K562 (cell line): Measurements from ENCODE around the gene DNALI1. TPM values are rescaled to one million over a fixed set of nuclear protein-coding genes. Genes with fewer than 3 reads are reported as not detected.

Source experiments
- CBX2 ChIP-seq: fragments of 200-600 bp; sonication (generic); IDR thresholded peaks from one replicate; pipeline ENCODE4 v1.6.1; 2012; ENCODE audit warnings: mild to moderate bottlenecking, low read length, inconsistent platforms; ENCODE audit not compliant: insufficient read depth, poor library complexity, severe bottlenecking
- CC2D1A ChIP-seq: fragments of 450-650 bp; IDR thresholded peaks from 2 replicates; pipeline ENCODE4 v1.6.1; 2017; ENCODE audit warnings: mild to moderate bottlenecking
- DPF2 ChIP-seq: fragments of 450-650 bp; IDR thresholded peaks from 2 replicates; pipeline ENCODE4 v1.6.1; 2016
- E2F8 ChIP-seq: fragments of 450-650 bp; IDR thresholded peaks from 2 replicates; pipeline ENCODE4 v1.7.1; 2018; ENCODE audit warnings: mild to moderate bottlenecking, low read depth; ENCODE audit not compliant: partially characterized antibody
- FOXK1 ChIP-seq: sonication (generic); formaldehyde crosslinking; IDR thresholded peaks from 2 replicates; pipeline ENCODE4 v1.8.0; 2022; ENCODE audit warnings: missing genetic modification reagents, mild to moderate bottlenecking, borderline replicate concordance
- FOXM1 ChIP-seq, 2 experiments: fragments of 450-650 bp in 1 of 2; sonication (generic) in 1 of 2; formaldehyde crosslinking in 1 of 2; IDR thresholded peaks; 2 replicates each; pipeline versions ENCODE4 v1.6.1 to v1.9.0; 2017 to 2022; ENCODE audit warnings: low read depth in 2 of 2, mild to moderate bottlenecking in 2 of 2, missing genetic modification reagents in 1 of 2, moderate library complexity in 1 of 2
- GATAD2A ChIP-seq: fragments of 450-650 bp; IDR thresholded peaks from 2 replicates; pipeline ENCODE4 v1.6.1; 2017
- KDM4B ChIP-seq, 2 experiments: fragments of 450-650 bp in 1 of 2; sonication (generic) in 1 of 2; IDR thresholded peaks; 2 replicates each; pipeline ENCODE4 v1.6.1; 2016 to 2017; ENCODE audit warnings: borderline replicate concordance in 2 of 2, antibody characterized with exemption in 1 of 2, low read depth in 1 of 2, mild to moderate bottlenecking in 1 of 2
- MITF ChIP-seq: IDR thresholded peaks from 2 replicates; pipeline ENCODE4 v1.6.1; 2014; ENCODE audit warnings: antibody characterized with exemption
- NR2C2 ChIP-seq, 2 experiments: fragments of 200-800 bp in 1 of 2; sonication (Bioruptor generic) in 1 of 2; sonication (generic) in 1 of 2; formaldehyde crosslinking in 1 of 2; IDR thresholded peaks; 2 replicates each; pipeline versions ENCODE4 v1.6.1 to v1.8.0; 2016 to 2022; ENCODE audit warnings: mild to moderate bottlenecking in 1 of 2, missing compliant biosample characterization in 1 of 2, missing genetic modification characterization in 1 of 2, missing genetic modification reagents in 1 of 2
- PYGO2 ChIP-seq: fragments of 450-650 bp; IDR thresholded peaks from 2 replicates; pipeline ENCODE4 v1.6.1; 2016; ENCODE audit warnings: mild to moderate bottlenecking, missing genetic modification characterization, moderate library complexity, missing compliant biosample characterization
- RFX5 ChIP-seq: IDR thresholded peaks from 2 replicates; pipeline ENCODE4 v1.6.1; 2011; ENCODE audit warnings: low read depth, mild to moderate bottlenecking, improper control_type of control experiment, low read length
- SIN3B ChIP-seq: fragments of 450-650 bp; IDR thresholded peaks from 2 replicates; pipeline ENCODE4 v1.6.1; 2017; ENCODE audit warnings: low read depth, mild to moderate bottlenecking, moderate library complexity
- SP1 ChIP-seq: sonication (generic); formaldehyde crosslinking; IDR thresholded peaks from 2 replicates; pipeline ENCODE4 v1.8.1; 2022; ENCODE audit warnings: mild to moderate bottlenecking, missing genetic modification reagents
- SUPT5H ChIP-seq: fragments of 450-650 bp; IDR thresholded peaks from 2 replicates; pipeline ENCODE4 v1.6.1; 2016
- TOE1 ChIP-seq, 2 experiments: fragments of 450-650 bp in 1 of 2; sonication (generic) in 1 of 2; formaldehyde crosslinking in 1 of 2; IDR thresholded peaks; 2 replicates each; pipeline versions ENCODE4 v1.7.1 to v1.8.0; 2016 to 2022; ENCODE audit warnings: borderline replicate concordance in 2 of 2, mild to moderate bottlenecking in 2 of 2, antibody characterized with exemption in 1 of 2, inconsistent platforms in 1 of 2, low read depth in 1 of 2, missing genetic modification reagents in 1 of 2, moderate library complexity in 1 of 2
- ZBTB8A ChIP-seq: fragments of 450-650 bp; IDR thresholded peaks from 2 replicates; pipeline ENCODE4 v1.6.1; 2018; ENCODE audit warnings: mild to moderate bottlenecking, moderate library complexity; ENCODE audit not compliant: partially characterized antibody
- ZHX1 ChIP-seq: fragments of 150-350 bp; conservative IDR thresholded peaks from 2 replicates; pipeline ENCODE4 v1.6.1; 2014; ENCODE audit warnings: low read length
- ZNF121 ChIP-seq: sonication (generic); formaldehyde crosslinking; conservative IDR thresholded peaks from 2 replicates; pipeline ENCODE4 v1.8.0; 2022; ENCODE audit warnings: missing genetic modification reagents
- ZNF165 ChIP-seq: fragments of 250-450 bp; sonication (Bioruptor Pico); IDR thresholded peaks from 2 replicates; pipeline ENCODE4 v1.4.0; 2020; ENCODE audit warnings: borderline replicate concordance
- polyA plus RNA-seq, 8 experiments: library from polyadenylated mRNA; depleted of rRNA in 4 of 8; stranded (reverse) in 5 of 8; unstranded in 3 of 8; fragments of >200 nt; fragmentation: Nextera tagmentation in 2 of 8; fragmentation: Illumina TruSeq in 1 of 8; extraction: Ambion mirVana in 2 of 8; extraction: Trizol in 1 of 8; gene quantifications; 2 replicates each; pipeline versions ENCODE4 v1.2.1 to v1.2.3, GENCODE V29; 2011 to 2014; ENCODE audit warnings: inconsistent platforms in 1 of 8, missing spikeins in 1 of 8
- total RNA-seq, 7 experiments: library from RNA; depleted of rRNA in 6 of 7; stranded (reverse); fragments of >200 nt in 6 of 7; fragmentation: Illumina TruSeq in 2 of 7; extraction: Trizol in 2 of 7; gene quantifications; 2 replicates each; pipeline versions ENCODE4 v1.2.1 to v1.2.3, GENCODE V29; 2011 to 2021; ENCODE audit warnings: low replicate concordance in 1 of 7

Gene DNALI1
- total and polyA plus RNA-seq, 9 of the 15 experiments (the other 6 are each of a cell fraction or from before 2014, with no cell fraction given), result 0.87 to 5.6 (median 1.2) TPM

GRCh38 chr1:37595440-37596181 lies 38.9 kb downstream of the DNALI1 start, which contains the start of gene GNL2 (continued):
- TF ChIP-seq FOXM1 (IDR thresholded peaks at IDR 0.05; ENCODE audit: low read depth) (no peak), FOXM1 (CRISPR knock-in tag; IDR thresholded peaks at IDR 0.05; ENCODE audit: low read depth) (peak; percentile 94; the same call in 1 of the 2 replicates), E2F8 (peak; percentile 85), TOE1 (IDR thresholded peaks at IDR 0.05; ENCODE audit: borderline replicate concordance) (peak; percentile 69), TOE1 (CRISPR knock-in tag; IDR thresholded peaks at IDR 0.05; ENCODE audit: borderline replicate concordance, low read depth) (no peak), CC2D1A (no peak), MITF (peak; percentile 36; the same call in 1 of the 2 replicates), NR2C2 (CRISPR knock-in tag; IDR thresholded peaks at IDR 0.05) (no peak), NR2C2 (tag; IDR thresholded peaks at IDR 0.05) (peak; percentile 59), RFX5 (no peak), GATAD2A (no peak), ZNF165 (CRISPR knock-in tag) (no peak), PYGO2 (no peak), KDM4B (IDR thresholded peaks at IDR 0.05; ENCODE audit: borderline replicate concordance in 2 of 2, low read depth in 1 of 2) (peak in 1 of 2 experiments; percentile 84; a peak in 1 of 4 replicates), CBX2 (no peak), ZHX1 (no peak), FOXK1 (CRISPR knock-in tag) (0 out of 2 replicates have a peak, but pooled peaks have one; percentile 51), SUPT5H (peak; percentile 96), ZNF121 (CRISPR knock-in tag) (peak; percentile 29; the same call in 1 of the 2 replicates), ZBTB8A (no peak), DPF2 (0 out of 2 replicates have a peak, but pooled peaks have one; percentile 10), SP1 (CRISPR knock-in tag) (peak; percentile 43; the same call in 1 of the 2 replicates), SIN3B (peak; percentile 86)
